Kidney (tissue), 14 donors: ENCODE data around the gene FHOD3. TPM values are rescaled to one million over a fixed set of nuclear protein-coding genes. Genes with fewer than 3 reads are reported as not detected.

Source experiments
- DNase-seq, 5 donors: peaks; one replicate each; pipeline ENCODE4 v3.0.0-alpha.2; 2013 to 2020
- FAIRE-seq: peaks from 2 replicates; lab custom pipeline; 2012; peaks lifted over from hg19 to GRCh38; lab: Jason Lieb, UNC
- H3K27ac ChIP-seq, 2 donors: one replicate each; pipeline ENCODE4 v1.7.0; 2013; ENCODE audit warnings: low read depth in 2 of 2, low read length in 2 of 2, inconsistent platforms in 1 of 2
- H3K27me3 ChIP-seq: one replicate; pipeline ENCODE4 v1.7.1; 2013; ENCODE audit warnings: low read length, inconsistent platforms; ENCODE audit not compliant: control insufficient read depth, insufficient read depth
- H3K36me3 ChIP-seq, 3 donors: one replicate each; pipeline versions ENCODE4 v1.7.0 to v1.7.1; 2013; ENCODE audit warnings: low read length in 3 of 3, control low read depth in 1 of 3, inconsistent platforms in 1 of 3; ENCODE audit not compliant: insufficient read depth in 3 of 3, control insufficient read depth in 2 of 3
- H3K4me1 ChIP-seq, 3 donors: one replicate each; pipeline versions ENCODE4 v1.7.0 to v1.7.1; 2013; ENCODE audit warnings: low read length in 3 of 3, inconsistent platforms in 1 of 3, low read depth in 1 of 3; ENCODE audit not compliant: control insufficient read depth in 2 of 3, insufficient read depth in 2 of 3
- H3K4me3 ChIP-seq, 3 donors: one replicate each; pipeline versions ENCODE4 v1.7.0 to v1.8.1; 2013; ENCODE audit warnings: low read length in 3 of 3, control low read depth in 1 of 3, inconsistent platforms in 1 of 3
- H3K9ac ChIP-seq, 3 donors: one replicate each; pipeline versions ENCODE4 v1.7.0 to v1.7.1; 2013; ENCODE audit warnings: low read length in 3 of 3, control low read depth in 1 of 3, inconsistent platforms in 1 of 3
- H3K9me3 ChIP-seq, 3 donors: one replicate each; pipeline versions ENCODE4 v1.7.0 to v1.7.1; 2013; ENCODE audit warnings: low read length in 3 of 3, control low read depth in 1 of 3, inconsistent platforms in 1 of 3; ENCODE audit not compliant: control insufficient read depth in 2 of 3, insufficient read depth in 1 of 3
- intact Hi-C: fragments of 100-400 bp; cut with DNase I; formaldehyde crosslinking; loops from one replicate; pipeline ENCODE4 v1.11.1; 2022
- polyA plus RNA-seq: library from polyadenylated mRNA; stranded (reverse); fragments of 350-450 nt; fragmentation: Illumina TruSeq; extraction: RNeasy Lipid Tissue Mini Kit (QIAGEN cat#74804); gene quantifications from one replicate; pipeline ENCODE4 v1.2.3, GENCODE V29; 2014; ENCODE audit warnings: low read depth, low replicate concordance; ENCODE audit not compliant: insufficient read depth
- total RNA-seq: library from RNA; stranded (reverse); fragmentation: NEBNext Ultra II Directional; extraction: Animal tissue kit (Norgen Biotek cat#: 25700); gene quantifications from one replicate; pipeline ENCODE4 v1.2.1, GENCODE V29; 2021
- TF ChIP-seq, protein P1 (sequence below): IDR thresholded peaks from 3 replicates; pipeline ENCODE4 v1.5.1; 2012; ENCODE audit warnings: mild to moderate bottlenecking, moderate library complexity, borderline replicate concordance; ENCODE audit not compliant: insufficient read depth; ENCODE audit errors: extremely low read depth
- donor health status: control.
- donor health status: control.
- donor health status: control.
- donor health status: control.
- donor health status: control.
- donor health status: DM: yes; HTN: yes; CAD: no.
- donor health status: Normal renal cell carcinoma (clear cell type).

FHOD3 gene
- total and polyA plus RNA-seq, 2 donors from 2014 or later, result 21.5 to 28.0 TPM

DNA sequence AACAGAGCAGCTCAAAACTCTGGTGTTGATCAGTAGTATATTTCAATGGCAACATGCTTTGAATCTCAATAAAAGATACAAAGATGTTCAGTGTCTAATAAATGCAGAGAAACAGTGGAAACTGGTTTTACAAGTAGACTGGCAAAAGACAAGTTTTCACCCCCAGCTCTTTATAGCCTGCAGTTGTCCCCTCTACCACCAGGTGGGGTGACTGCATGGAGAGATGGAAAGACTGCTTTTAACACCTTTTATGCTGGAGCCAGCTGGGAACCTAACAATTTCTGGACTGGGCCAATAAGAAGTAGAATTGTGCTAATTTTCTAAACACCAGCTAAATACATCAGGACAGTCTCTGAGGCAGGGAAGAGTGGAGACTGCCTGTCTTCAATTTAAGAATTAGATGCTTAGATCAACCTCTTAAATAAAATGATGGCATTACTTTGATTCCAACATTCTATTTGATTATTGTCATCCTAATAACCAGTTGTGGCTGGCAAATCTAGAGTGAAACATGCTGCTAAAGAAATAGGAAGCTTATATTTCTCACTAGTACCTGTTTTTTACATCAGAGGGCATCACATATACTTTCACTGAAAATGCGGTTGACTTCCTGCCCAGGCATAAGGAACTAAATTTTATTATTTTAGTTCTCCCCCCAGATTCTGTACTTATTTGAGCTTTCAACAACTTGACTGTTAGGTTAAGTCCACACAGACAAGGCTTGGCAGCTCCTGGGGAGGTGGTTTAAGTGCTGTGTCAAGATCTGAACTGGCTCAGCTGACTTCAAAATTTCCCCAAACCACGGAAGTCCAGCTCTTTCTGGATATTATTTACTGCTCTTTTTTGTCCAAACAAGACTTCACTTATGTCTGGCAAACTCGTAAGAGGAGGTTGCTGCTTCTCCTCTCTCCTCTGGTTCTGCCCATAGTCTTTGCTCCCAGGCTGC is 390.8 kb downstream of the FHOD3 start:
- Histone ChIP-seq H3K27me3 (no peaks in the 10 kb centered on the region), H3K36me3 (no peaks in the 10 kb centered on the region), H3K27ac (no peak overlapping the region), H3K9ac (no peak overlapping the region), H3K9me3 (peaks cover 0 to 4% (median 0%) of the 10 kb centered on the region in 3 donors), H3K4me3 (no peak overlapping the region), H3K4me1 (peaks cover 0 to 2% (median 0%) of the 10 kb centered on the region in 3 donors)
- FAIRE-seq (no peak), DNase-seq (peak in 4 of 5 donors; percentile 76 to 88 (median 82))
- TF ChIP-seq, protein P1, sequence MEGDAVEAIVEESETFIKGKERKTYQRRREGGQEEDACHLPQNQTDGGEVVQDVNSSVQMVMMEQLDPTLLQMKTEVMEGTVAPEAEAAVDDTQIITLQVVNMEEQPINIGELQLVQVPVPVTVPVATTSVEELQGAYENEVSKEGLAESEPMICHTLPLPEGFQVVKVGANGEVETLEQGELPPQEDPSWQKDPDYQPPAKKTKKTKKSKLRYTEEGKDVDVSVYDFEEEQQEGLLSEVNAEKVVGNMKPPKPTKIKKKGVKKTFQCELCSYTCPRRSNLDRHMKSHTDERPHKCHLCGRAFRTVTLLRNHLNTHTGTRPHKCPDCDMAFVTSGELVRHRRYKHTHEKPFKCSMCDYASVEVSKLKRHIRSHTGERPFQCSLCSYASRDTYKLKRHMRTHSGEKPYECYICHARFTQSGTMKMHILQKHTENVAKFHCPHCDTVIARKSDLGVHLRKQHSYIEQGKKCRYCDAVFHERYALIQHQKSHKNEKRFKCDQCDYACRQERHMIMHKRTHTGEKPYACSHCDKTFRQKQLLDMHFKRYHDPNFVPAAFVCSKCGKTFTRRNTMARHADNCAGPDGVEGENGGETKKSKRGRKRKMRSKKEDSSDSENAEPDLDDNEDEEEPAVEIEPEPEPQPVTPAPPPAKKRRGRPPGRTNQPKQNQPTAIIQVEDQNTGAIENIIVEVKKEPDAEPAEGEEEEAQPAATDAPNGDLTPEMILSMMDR, result peak; percentile 74
- intact Hi-C loops, result no loop called here

DNA sequence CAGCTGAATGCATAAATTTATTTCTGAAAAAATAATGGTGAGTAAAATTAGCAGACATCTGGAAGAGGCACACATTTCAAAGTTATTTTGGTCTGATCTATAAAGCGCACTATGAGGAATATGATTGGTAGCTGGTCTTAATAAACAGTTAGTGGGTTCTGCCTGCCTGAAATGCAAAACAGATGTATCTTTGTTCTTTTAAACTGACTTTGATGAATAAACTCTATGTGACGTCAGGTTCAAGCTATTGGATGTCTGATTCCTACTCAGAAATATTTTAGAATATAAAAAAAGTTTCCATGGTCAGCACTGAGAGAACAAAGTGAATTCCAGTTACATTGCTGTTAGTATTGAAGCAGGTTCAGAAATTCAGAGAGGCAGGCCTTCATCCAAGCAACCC is 394.9 kb downstream of the FHOD3 start:
- Histone ChIP-seq H3K4me1 (no peaks in the 10 kb centered on the region), H3K9me3 (no peaks in the 10 kb centered on the region), H3K36me3 (peaks cover 0 to 6% (median 0%) of the 10 kb centered on the region in 3 donors), H3K27me3 (no peaks in the 10 kb centered on the region), H3K27ac (no peak overlapping the region), H3K9ac (no peak overlapping the region), H3K4me3 (no peak overlapping the region)
- intact Hi-C loops, result no loop called here
- FAIRE-seq (no peak), DNase-seq (no peak)
- TF ChIP-seq, protein P1, result no peak

DNA sequence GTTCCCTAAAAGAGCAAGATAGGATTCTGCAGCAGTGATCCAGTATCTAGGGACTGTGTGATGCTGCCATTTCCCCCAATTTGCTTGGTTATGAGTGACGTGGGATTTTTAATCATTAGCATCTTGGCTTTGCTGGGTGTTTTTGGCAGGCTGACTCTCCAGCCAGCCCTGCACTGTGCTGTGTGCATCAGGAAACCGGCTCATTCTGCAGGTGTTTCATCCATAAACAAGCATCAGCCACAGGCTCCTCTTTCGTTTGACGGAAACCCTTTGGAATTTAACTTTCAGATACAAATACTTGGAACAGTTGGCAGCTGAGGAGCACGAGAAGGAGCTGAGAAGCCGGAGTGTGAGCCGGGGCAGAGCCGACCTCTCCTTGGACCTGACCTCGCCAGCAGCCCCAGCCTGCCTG is 395.4 kb downstream of the FHOD3 start:
- Histone ChIP-seq H3K9ac (no peak overlapping the region), H3K9me3 (no peaks in the 10 kb centered on the region), H3K4me1 (no peaks in the 10 kb centered on the region), H3K27ac (no peak overlapping the region), H3K27me3 (no peaks in the 10 kb centered on the region), H3K36me3 (peaks cover 0 to 6% (median 0%) of the 10 kb centered on the region in 3 donors), H3K4me3 (no peak overlapping the region)
- TF ChIP-seq, protein P1, result no peak
- intact Hi-C loops, result no loop called here
- FAIRE-seq, result no peak
- DNase-seq, result no peak
